GM18873 (cell line): ENCODE results near the gene TRIM74.
"Not testable (repeated sequence)": the region's sequence is repeated elsewhere in the genome, so short reads cannot be mapped to it uniquely, and the experiment has no call there.

ENCODE experiments used
- ATAC-seq: cut with Tn5 transposase; IDR thresholded peaks from one replicate; pipeline ENCODE4 v1.9.1; 2021; ENCODE audit warnings: mild to moderate bottlenecking, moderate library complexity, moderate number of reproducible peaks; ENCODE audit not compliant: unreplicated experiment, low FRiP score

Gene TRIM74

GRCh38 chr7:72968980-72969516 is at the start of gene TRIM74:
Gene TRIM74 (minus strand): TSS chr7:72969466. CDS start chr7:72966157, 3,309 bp downstream.
- ATAC-seq: not testable (repeated sequence)

DNA sequence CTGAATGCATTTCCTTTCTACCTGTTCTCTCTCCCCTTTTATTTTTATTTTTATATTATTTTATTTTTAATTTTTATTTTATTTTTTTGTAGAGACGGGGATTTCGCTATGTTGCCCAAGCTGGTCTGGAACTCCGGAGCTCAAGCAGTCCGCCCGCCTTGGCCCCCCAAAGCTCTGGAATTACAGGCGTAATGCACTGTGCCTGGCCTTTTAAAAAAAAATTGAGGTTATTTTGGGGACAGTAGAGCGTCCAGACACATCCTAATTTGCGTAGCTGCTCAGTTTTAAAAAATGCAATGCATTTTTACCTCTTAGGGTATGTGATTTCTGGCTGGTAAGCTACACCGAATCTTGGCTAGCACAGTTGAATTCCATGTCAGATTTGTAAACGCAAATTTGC is 37.2 kb upstream of the TRIM74 start:
- ATAC-seq: not testable (repeated sequence)

DNA sequence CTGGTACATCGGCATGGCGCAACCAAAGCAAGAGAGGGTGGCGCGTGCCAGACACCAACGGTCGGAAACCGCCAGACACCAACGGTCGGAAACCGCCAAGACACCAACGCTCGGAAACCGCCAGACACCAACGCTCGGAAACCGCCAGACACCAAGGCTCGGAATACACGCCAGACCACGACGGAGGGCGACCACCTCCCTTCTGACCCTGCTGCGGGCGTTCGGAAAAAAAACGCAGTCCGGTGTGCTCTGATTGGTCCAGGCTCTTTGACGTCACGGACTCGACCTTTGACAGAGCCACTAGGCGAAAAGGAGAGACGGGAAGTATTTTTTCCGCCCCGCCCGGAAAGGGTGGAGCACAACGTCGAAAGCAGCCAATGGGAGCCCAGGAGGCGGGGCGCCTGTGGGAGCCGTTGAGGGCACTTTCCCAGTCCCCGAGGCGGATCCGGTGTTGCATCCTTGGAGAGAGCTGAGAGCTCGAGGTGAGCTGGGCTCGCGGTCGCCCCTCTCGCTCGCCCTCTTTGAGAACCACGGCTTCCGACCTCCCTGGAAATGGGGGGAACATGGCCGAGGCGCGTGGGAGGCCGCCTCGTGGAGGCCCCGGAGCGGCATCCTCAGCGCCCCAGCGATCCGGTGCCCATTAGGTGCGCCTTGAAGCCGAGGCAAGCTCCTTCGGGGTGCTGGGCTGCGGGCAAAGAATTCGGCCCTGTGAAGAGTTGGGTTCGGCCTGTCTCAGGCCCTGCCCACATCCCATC is 36.6 kb upstream of the TRIM74 start:
- peak; percentile 77 for ATAC-seq

DNA sequence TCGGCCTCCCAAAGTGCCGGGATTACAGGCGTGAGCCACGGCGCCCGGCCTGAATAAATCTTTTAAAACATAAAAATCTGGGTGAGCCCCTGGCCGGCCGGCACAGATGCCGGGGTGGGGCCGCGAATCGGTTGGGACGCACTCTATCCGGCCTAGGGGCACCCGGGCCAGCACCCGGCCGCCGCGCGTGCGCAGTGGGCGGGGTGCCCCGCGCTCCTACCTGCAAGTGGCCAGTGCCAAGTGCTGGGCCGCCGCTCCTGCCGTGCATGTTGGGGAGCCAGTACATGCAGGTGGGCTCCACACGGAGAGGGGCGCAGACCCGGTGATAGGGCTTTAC is 36.1 kb upstream of the TRIM74 start:
- ATAC-seq: peak; percentile 66

- not testable (repeated sequence) for ATAC-seq
These were observed 28.7 kb upstream of the TRIM74 start for GRCh38 chr7:72997887-72998468.

DNA sequence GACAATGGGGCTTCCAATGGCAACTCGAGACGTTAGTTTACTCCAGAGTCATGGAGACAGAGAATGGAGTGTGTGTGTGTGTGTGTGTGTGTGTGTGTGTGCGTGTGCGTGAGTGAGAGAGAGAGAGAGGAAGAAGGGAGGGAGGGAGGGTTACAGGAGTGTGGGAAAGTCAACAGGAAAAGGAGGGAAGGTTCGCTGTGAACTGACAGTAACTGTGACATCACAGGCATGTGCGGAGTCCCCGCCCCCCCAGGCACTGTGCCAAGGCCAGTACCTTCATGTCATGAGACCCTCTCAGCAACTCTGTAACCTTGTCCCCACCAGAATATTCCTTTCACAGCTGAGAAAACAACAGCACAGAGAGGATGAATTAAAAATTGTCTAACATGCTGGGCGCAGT is 28.2 kb upstream of the TRIM74 start:
- not testable (repeated sequence) for ATAC-seq

- not testable (repeated sequence) for ATAC-seq
These were observed 26.2 kb upstream of the TRIM74 start for GRCh38 chr7:72995484-72995883.

DNA sequence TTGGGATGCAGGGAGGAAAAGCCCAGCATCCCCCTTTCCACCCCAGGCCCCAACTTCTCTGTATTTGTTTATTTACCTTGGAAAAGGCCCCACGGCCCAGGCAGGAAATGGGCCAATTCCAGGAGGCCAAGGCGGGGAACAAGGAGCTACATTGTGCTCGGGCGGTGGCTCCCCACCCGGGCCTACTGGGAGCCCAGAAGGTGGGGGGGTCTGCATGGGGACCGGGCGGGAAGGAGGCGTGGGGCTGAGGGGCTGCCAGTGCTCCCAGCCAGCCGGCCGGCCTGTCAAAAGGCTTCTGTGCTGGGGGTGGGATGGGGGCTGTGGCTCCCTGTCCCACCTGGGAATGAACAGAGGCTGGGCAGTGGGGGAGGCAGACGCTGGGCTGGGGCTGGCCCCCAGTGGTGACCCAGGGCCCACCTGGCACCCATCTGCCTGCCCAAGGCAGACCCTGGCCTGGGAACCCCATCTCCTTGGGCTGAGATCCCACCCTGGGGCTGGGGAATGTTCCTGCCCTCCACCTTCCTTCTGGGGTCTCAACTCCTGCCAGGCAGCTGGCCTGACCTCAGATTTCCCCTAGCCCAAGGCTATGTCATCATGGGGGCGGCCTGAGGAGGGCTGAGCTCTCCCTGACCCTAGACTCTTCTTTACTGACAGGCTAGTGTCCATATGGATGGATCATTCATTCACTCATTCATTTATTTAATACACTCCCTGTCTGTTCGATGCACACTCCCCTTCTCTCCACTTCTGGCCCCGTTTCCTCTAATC is 21.1 kb upstream of the TRIM74 start:
- ATAC-seq: not testable (repeated sequence)

- not testable (repeated sequence) for ATAC-seq
These were observed 12.8 kb upstream of the TRIM74 start for GRCh38 chr7:72982084-72982483.

GRCh38 chr7:72980382-72980781 is 11.1 kb upstream of the TRIM74 start:
- not testable (repeated sequence) for ATAC-seq

GRCh38 chr7:72976434-72976833 is 7.2 kb upstream of the TRIM74 start:
- ATAC-seq: not testable (repeated sequence)

DNA sequence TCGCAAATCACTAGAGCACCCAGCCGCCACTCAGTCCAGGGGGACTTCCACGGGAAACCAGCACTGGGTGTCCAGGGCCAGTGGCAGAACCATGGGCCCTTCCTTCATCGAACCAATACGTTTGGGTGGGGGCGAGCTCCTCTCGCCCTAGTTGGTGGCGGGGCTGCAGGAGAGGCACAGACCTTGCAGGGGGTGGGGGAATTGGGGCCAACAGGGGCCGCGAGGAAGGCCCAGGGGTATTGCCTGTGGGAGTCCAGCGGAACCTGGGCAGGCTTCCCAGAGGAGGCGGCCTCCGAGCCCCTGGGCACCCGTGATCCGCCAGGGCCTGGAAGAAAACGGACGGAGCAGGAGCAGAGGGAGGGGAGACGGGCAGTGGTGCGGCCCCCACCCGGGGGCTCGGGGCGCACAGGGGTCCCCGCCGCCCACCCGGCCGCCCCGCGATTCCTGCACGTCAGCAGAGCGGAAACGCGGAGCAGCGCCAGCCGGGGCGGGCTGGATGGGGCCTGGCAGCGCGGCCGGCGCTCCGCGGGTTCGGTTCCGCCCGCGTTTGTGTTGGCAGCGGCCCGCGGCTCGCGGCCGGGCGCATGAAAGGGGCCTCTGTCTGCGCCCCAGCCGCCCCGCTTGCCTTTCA is 6.5 kb upstream of the TRIM74 start:
- not testable (repeated sequence) for ATAC-seq

DNA sequence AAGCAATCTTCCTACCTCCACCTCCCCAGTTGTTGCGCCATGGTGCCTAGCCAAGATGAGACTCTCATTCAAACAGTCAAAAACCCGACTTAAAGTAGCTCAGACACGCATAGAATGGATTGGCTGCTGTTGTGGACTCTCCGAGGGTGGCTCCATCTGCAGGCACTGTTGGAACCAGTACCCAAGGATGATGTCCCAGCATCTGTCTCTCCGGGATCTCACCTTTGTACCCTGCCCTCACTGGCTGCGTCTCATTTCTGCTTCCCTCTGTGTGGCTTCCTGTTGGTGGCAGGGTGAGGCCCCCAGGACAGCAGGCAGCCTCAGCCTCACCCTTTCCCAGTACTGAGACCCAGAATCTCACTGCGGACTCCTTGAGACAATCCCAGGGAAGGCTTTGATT is 5.5 kb upstream of the TRIM74 start:
- ATAC-seq: not testable (repeated sequence)

DNA sequence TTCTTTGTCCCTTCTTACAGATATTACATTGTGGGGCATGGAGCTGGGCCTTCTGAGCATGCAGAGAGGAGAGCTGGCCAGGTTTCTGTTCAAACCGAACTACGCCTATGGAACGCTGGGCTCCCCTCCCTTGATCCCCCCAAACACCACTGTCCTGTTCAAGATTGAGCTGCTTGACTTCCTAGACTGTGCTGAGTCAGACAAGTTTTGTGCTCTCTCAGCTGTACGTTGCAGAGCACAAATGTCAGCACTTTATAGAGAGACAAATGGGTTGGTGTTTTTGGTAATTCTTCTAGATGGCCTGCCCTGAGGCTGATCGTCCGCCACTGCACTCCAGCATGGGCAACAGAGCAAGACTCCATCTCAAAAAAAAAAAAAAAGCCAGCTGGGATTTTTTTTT is 2.2 kb upstream of the TRIM74 start:
- ATAC-seq: not testable (repeated sequence)

DNA sequence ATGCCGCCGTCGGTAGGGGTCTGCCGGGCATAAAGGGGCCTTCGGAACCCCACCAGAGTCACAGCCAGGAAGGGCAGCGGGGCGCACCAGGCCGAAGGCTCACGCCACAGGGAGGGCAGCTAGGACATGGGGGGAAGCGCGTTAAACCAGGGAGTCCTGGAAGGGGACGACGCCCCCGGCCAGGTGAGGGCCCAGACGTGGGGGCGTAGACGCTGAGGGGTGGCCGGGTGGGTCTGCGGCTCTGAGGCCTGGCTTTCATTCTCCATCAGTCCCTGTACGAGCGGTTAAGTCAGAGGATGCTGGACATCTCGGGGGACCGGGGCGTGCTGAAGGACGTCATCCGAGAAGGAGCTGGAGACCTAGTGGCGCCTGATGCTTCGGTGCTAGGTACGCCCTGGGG is 422 bp upstream of the TRIM74 start:
- not testable (repeated sequence) for ATAC-seq

- ATAC-seq: not testable (repeated sequence)
These were observed 2.4 kb downstream of the TRIM74 start for GRCh38 chr7:72966892-72967291.

GRCh38 chr7:72965186-72965975 is 3.9 kb downstream of the TRIM74 start:
- not testable (repeated sequence) for ATAC-seq

DNA sequence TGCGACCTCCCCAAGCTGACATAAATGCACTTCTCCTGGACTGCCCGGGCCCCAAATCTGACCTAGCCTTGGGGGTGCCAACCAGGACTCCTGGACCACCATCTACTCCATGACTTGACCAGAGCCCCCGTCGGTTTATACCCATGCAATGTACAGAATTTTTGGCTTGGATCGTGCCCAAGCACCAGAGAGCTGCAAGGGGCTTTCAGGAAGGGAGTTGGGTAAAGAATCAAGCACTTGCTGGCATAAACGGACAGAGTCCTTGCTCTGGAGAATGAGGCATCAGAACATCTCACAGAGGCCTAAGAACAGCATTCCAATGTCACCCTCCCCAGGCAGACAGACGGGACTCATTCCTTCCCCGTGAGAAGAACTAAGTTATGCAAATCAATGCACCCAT is 6.2 kb downstream of the TRIM74 start:
- ATAC-seq: not testable (repeated sequence)

GRCh38 chr7:72961346-72961650 is 8.0 kb downstream of the TRIM74 start:
- not testable (repeated sequence) for ATAC-seq
